Measurements from ENCODE around the gene RCC1. TPM values are rescaled to one million over a fixed set of nuclear protein-coding genes. Genes with fewer than 3 reads are reported as not detected.

Gene RCC1
- total and polyA plus RNA-seq, 8 donors: 6.7 to 116 (median 24.5) TPM

GRCh38 chr1:28480308-28480707 lies 25.5 kb upstream of the RCC1 start:
- Histone ChIP-seq H3K4me1 (peaks cover 0 to 4% (median 1%) of the 10 kb centered on the region in 4 donors), H3K27me3 (no peaks in the 10 kb centered on the region), H3K27ac (no peak overlapping the region), H3K4me3 (no peak overlapping the region), H3K36me3 (peaks cover 19 to 99% (median 96%) of the 10 kb centered on the region in 4 donors), H3K9me3 (no peaks in the 10 kb centered on the region)
- TF ChIP-seq POLR2A (IDR thresholded peaks at IDR 0.05) (no peak), EP300 (IDR thresholded peaks at IDR 0.05) (no peak), POLR2AphosphoS5 (IDR thresholded peaks at IDR 0.05) (no peak), CTCF (IDR thresholded peaks at IDR 0.05) (no peak)
- intact Hi-C loops (cut with DNase I; ENCODE audit: low total_unique reads): no loop called here
- 79 to 86% (median 84%) methylated on average over 5 of the region's 5 CpGs for WGBS, 5 donors
- no peak for DNase-seq

GRCh38 chr1:28482138-28482537 lies 23.7 kb upstream of the RCC1 start:
- peaks cover 19 to 100% (median 96%) of the 10 kb centered on the region in 4 donors for H3K36me3 ChIP-seq
- TF ChIP-seq CTCF (IDR thresholded peaks at IDR 0.05) (no peak), EP300 (IDR thresholded peaks at IDR 0.05) (no peak), POLR2A (IDR thresholded peaks at IDR 0.05) (no peak), POLR2AphosphoS5 (IDR thresholded peaks at IDR 0.05) (no peak)
- peaks cover 0 to 4% (median 1%) of the 10 kb centered on the region in 4 donors for H3K4me1 ChIP-seq
- no peaks in the 10 kb centered on the region for H3K27me3 ChIP-seq
- DNase-seq: no peak
- H3K9me3 ChIP-seq: no peaks in the 10 kb centered on the region
- intact Hi-C loops (cut with DNase I; ENCODE audit: low total_unique reads): no loop called here
- H3K27ac ChIP-seq: peak overlapping the region in 2 of 5 donors; percentile 10 to 60
- WGBS, 5 donors: 56 to 76% (median 69%) methylated on average over 3 of the region's 3 CpGs
- no peak overlapping the region for H3K4me3 ChIP-seq

DNA sequence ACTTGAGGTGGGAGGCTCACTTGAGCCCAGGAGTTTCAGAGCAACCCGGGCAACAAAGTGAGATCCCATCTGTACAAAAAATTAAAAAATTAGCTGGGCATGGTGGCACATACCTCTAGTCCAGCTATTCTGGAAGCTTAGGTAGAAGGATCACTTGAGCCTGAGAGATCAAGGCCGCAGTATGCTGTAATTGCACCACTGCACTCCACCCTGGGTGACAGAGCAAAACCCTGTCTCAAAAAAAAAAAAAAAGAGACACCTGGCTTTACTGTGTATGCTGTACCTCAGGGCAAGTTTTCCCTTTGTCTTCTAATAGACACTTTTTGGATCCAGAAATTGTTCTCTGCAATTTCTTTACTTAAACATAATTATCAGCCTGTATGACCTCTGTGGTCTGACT lies 23.1 kb upstream of the RCC1 start:
- DNase-seq: no peak
- intact Hi-C loops (cut with DNase I; ENCODE audit: low total_unique reads): no loop called here

GRCh38 chr1:28494737-28495136 lies 11.1 kb upstream of the RCC1 start:
- 86 to 96% (median 93%) methylated on average over 1 of the region's 1 CpG for WGBS, 5 donors
- H3K36me3 ChIP-seq: peaks cover 25 to 100% (median 99%) of the 10 kb centered on the region in 4 donors
- TF ChIP-seq POLR2AphosphoS5 (IDR thresholded peaks at IDR 0.05) (no peak), EP300 (IDR thresholded peaks at IDR 0.05) (no peak), POLR2A (IDR thresholded peaks at IDR 0.05) (no peak), CTCF (IDR thresholded peaks at IDR 0.05) (no peak)
- intact Hi-C loops (cut with DNase I; ENCODE audit: low total_unique reads): no loop called here
- no peaks in the 10 kb centered on the region for H3K9me3 ChIP-seq
- H3K27ac ChIP-seq: no peak overlapping the region
- H3K27me3 ChIP-seq: no peaks in the 10 kb centered on the region
- DNase-seq: no peak
- H3K4me3 ChIP-seq: no peak overlapping the region
- no peaks in the 10 kb centered on the region for H3K4me1 ChIP-seq

More for the DNA sequence above, 23.1 kb upstream of the RCC1 start:
- Histone ChIP-seq H3K4me3 (no peak overlapping the region), H3K36me3 (peaks cover 20 to 98% (median 94%) of the 10 kb centered on the region in 4 donors), H3K27ac (peak overlapping the region in 2 of 5 donors; percentile 18 to 60), H3K4me1 (peaks cover 0 to 4% (median 1%) of the 10 kb centered on the region in 4 donors), H3K9me3 (no peaks in the 10 kb centered on the region), H3K27me3 (no peaks in the 10 kb centered on the region)
- TF ChIP-seq POLR2AphosphoS5 (IDR thresholded peaks at IDR 0.05) (no peak), CTCF (IDR thresholded peaks at IDR 0.05) (no peak), POLR2A (IDR thresholded peaks at IDR 0.05) (no peak), EP300 (IDR thresholded peaks at IDR 0.05) (no peak)
- 78 to 93% (median 88%) methylated on average over 2 of the region's 2 CpGs for WGBS, 5 donors

Measured in stomach (tissue), 9 donors.